GM18505 (cell line): ENCODE data around the gene C1orf122.

Experiments
- ATAC-seq: cut with Tn5 transposase; IDR thresholded peaks from one replicate; pipeline ENCODE4 v1.9.1; 2021; ENCODE audit not compliant: unreplicated experiment
- POLR2A ChIP-seq: IDR thresholded peaks from 4 replicates; pipeline ENCODE4 v1.6.1; 2011; ENCODE audit warnings: borderline replicate concordance; ENCODE audit not compliant: insufficient read depth, insufficient read length; ENCODE audit errors: extremely low read depth

C1orf122 gene

GRCh38 chr1:37782491-37782890 lies 25.1 kb upstream of the C1orf122 start:
- no peak for TF ChIP-seq POLR2A

GRCh38 chr1:37792943-37793686 lies 14.5 kb upstream of the C1orf122 start:
- no peak for TF ChIP-seq POLR2A
- ATAC-seq = no peak

More at GRCh38 chr1:37782491-37782890, 25.1 kb upstream of the C1orf122 start:
- ATAC-seq = no peak

- ATAC-seq = no peak
- TF ChIP-seq POLR2A = peak; percentile 57
Measured at GRCh38 chr1:37793773-37794371, 13.7 kb upstream of the C1orf122 start, which contains the start of gene MANEAL. TSS of gene MANEAL (plus strand) at chr1:37793847. CDS start at chr1:37794183, 336 bp downstream.

- no peak for ATAC-seq
- no peak for TF ChIP-seq POLR2A
Measured at GRCh38 chr1:37794372-37795339, 12.9 kb upstream of the C1orf122 start.

- no peak for TF ChIP-seq POLR2A
- ATAC-seq = no peak
Measured at GRCh38 chr1:37795340-37796125, 12.1 kb upstream of the C1orf122 start.

- no peak for ATAC-seq
- TF ChIP-seq POLR2A = no peak
Measured at GRCh38 chr1:37797750-37798345, 9.7 kb upstream of the C1orf122 start.

- no peak for TF ChIP-seq POLR2A
- no peak for ATAC-seq
Measured at GRCh38 chr1:37802439-37802838, 5.2 kb upstream of the C1orf122 start.

- TF ChIP-seq POLR2A = no peak
- no peak for ATAC-seq
Measured at GRCh38 chr1:37807220-37807554, 403 bp upstream of the C1orf122 start.

- ATAC-seq = peak; percentile 42
- no peak for TF ChIP-seq POLR2A
Measured at GRCh38 chr1:37808369-37809319, 1.1 kb downstream of the C1orf122 start.

- no peak for ATAC-seq
- no peak for TF ChIP-seq POLR2A
Measured at GRCh38 chr1:37809942-37810341, 2.4 kb downstream of the C1orf122 start.

GRCh38 chr1:37811027-37811655 lies 3.6 kb downstream of the C1orf122 start:
- TF ChIP-seq POLR2A = no peak
- ATAC-seq = no peak
